ENCODE results near the gene STRA8. TPM values are rescaled to one million over a fixed set of nuclear protein-coding genes. Genes with fewer than 3 reads are reported as not detected.

STRA8 gene
- total RNA-seq, 6 experiments from 2014 or later = not detected

GRCh38 chr7:135186841-135187253 is 46.8 kb upstream of the STRA8 start:
- Histone ChIP-seq H3K9me3 (no peaks in the 10 kb centered on the region), H3K27ac (no peak overlapping the region), H3K4me3 (no peak overlapping the region), H3K27me3 (no peaks in the 10 kb centered on the region), H3K36me3 (peaks cover 0 to 51% (median 16%) of the 10 kb centered on the region in 4 donors), H3K4me1 (peaks cover 0 to 6% (median 0%) of the 10 kb centered on the region in 4 donors)
- TF ChIP-seq CTCF (IDR thresholded peaks at IDR 0.05) (no peak), POLR2A (IDR thresholded peaks at IDR 0.05) (no peak)
- whole genome bisulfite sequencing (ENCODE audit: insufficient coverage, low coverage, low lambda C conversion rate, missing lambda C conversion rate) = 100% methylated on average over 2 of the region's 12 CpGs
- ATAC-seq (no peak), DNase-seq (no peak)
- intact Hi-C loops (cut with DNase I) = no loop called here

GRCh38 chr7:135188298-135188984 is 45.2 kb upstream of the STRA8 start:
- Histone ChIP-seq H3K4me3 (no peak overlapping the region), H3K27ac (no peak overlapping the region), H3K9me3 (no peaks in the 10 kb centered on the region), H3K4me1 (peaks cover 0 to 6% (median 0%) of the 10 kb centered on the region in 4 donors), H3K36me3 (peaks cover 0 to 66% (median 21%) of the 10 kb centered on the region in 4 donors), H3K27me3 (no peaks in the 10 kb centered on the region)
- intact Hi-C loops (cut with DNase I) = no loop called here
- no peak for ATAC-seq
- WGBS (ENCODE audit: insufficient coverage, low coverage, low lambda C conversion rate, missing lambda C conversion rate) = 80% methylated on average over 1 of the region's 12 CpGs
- TF ChIP-seq POLR2A (IDR thresholded peaks at IDR 0.05) = no peak
- no peak for TF ChIP-seq CTCF (IDR thresholded peaks at IDR 0.05)
- no peak for DNase-seq

DNA sequence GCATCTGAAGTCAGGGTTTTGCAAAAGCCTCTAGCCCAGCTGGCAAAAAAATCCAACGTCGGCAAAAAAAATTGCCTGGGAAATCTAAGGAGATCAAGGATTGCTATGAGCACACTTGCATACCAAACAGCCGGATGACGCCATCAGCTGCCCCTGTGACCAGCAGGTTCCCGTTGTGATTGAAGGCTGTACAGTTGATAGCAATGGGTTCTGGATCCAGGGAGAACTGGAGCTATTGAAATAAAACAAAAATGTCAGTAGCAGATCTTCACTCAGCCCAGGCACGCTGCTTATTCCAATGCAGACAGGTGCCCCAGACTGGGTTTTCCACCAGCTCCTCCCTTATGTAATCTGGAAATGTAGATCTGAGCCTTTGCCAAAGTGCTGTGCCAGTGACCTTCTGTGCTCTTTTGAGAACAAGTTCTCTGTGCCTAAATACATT is 44.4 kb upstream of the STRA8 start:
- H3K27ac ChIP-seq = no peak overlapping the region
- peaks cover 0 to 6% (median 0%) of the 10 kb centered on the region in 4 donors for H3K4me1 ChIP-seq
- 56% methylated on average over 5 of the region's 6 CpGs for WGBS (ENCODE audit: insufficient coverage, low coverage, low lambda C conversion rate, missing lambda C conversion rate)
- no peaks in the 10 kb centered on the region for H3K9me3 ChIP-seq
- no peak overlapping the region for H3K4me3 ChIP-seq
- ATAC-seq (peak; percentile 82 to 93 (median 87)), DNase-seq (peak in 1 of 3 donors; percentile 75)
- TF ChIP-seq POLR2A (IDR thresholded peaks at IDR 0.05) = no peak
- intact Hi-C loops (cut with DNase I) = no loop called here
- H3K36me3 ChIP-seq = peaks cover 0 to 61% (median 21%) of the 10 kb centered on the region in 4 donors
- H3K27me3 ChIP-seq = no peaks in the 10 kb centered on the region

GRCh38 chr7:135189961-135190360 is 43.7 kb upstream of the STRA8 start:
- Histone ChIP-seq H3K27me3 (no peaks in the 10 kb centered on the region), H3K27ac (no peak overlapping the region), H3K4me1 (peaks cover 0 to 6% (median 0%) of the 10 kb centered on the region in 4 donors), H3K4me3 (no peak overlapping the region), H3K36me3 (peaks cover 4 to 63% (median 21%) of the 10 kb centered on the region in 4 donors), H3K9me3 (no peaks in the 10 kb centered on the region)
- ATAC-seq (no peak), DNase-seq (no peak)
- WGBS (ENCODE audit: insufficient coverage, low coverage, low lambda C conversion rate, missing lambda C conversion rate) = 92% methylated on average over 4 of the region's 4 CpGs
- no peak for TF ChIP-seq CTCF (IDR thresholded peaks at IDR 0.05)
- TF ChIP-seq POLR2A (IDR thresholded peaks at IDR 0.05) = no peak
- intact Hi-C loops (cut with DNase I) = no loop called here

DNA sequence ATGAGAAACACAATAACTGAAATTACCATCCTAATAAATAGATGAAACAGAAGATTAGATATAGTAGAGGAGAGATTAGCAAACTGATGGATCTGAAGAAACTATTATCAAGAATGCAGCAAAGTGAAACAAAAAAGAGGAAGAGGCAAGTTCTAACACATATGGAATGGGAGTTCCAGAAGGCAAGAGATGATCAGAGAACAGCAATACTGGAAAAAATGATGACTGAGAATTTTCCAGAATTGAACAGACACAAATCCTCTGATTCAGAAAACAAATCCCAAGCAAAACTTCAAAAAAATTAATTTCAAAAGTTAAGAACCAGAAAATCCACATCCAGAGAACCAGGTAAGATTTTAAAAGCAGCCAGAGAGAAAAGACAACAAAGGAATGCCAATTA is 42.9 kb upstream of the STRA8 start:
- Histone ChIP-seq H3K27ac (no peak overlapping the region), H3K9me3 (no peaks in the 10 kb centered on the region), H3K27me3 (no peaks in the 10 kb centered on the region), H3K4me3 (no peak overlapping the region), H3K4me1 (peaks cover 0 to 6% (median 0%) of the 10 kb centered on the region in 4 donors), H3K36me3 (peaks cover 5 to 63% (median 19%) of the 10 kb centered on the region in 4 donors)
- ATAC-seq (no peak), DNase-seq (no peak)
- intact Hi-C loops (cut with DNase I) = no loop called here
- no peak for TF ChIP-seq CTCF (IDR thresholded peaks at IDR 0.05)
- no peak for TF ChIP-seq POLR2A (IDR thresholded peaks at IDR 0.05)

Measured in right lobe of liver (tissue), 6 donors.